ENCODE data around the gene TNKS1BP1. TPM values are rescaled to one million over a fixed set of nuclear protein-coding genes. Genes with fewer than 3 reads are reported as not detected.

Gene TNKS1BP1
- total RNA-seq, 1 experiment from 2014 or later: 17.8 TPM

- no peak for DNase-seq (ENCODE audit: extremely low read depth, low read depth)
Observed at GRCh38 chr11:57262157-57262556, 62.6 kb downstream of the TNKS1BP1 start.

GRCh38 chr11:57260937-57261783, 63.6 kb downstream of the TNKS1BP1 start:
- no peak for DNase-seq (ENCODE audit: extremely low read depth, low read depth)

- no peak for DNase-seq (ENCODE audit: extremely low read depth, low read depth)
Observed at GRCh38 chr11:57256119-57256518, 68.6 kb downstream of the TNKS1BP1 start.

- no peak for DNase-seq (ENCODE audit: extremely low read depth, low read depth)
Observed at GRCh38 chr11:57255618-57256017, 69.1 kb downstream of the TNKS1BP1 start.

- no peak for DNase-seq (ENCODE audit: extremely low read depth, low read depth)
Observed at GRCh38 chr11:57254631-57255030, 70.1 kb downstream of the TNKS1BP1 start.

- no peak for DNase-seq (ENCODE audit: extremely low read depth, low read depth)
Observed at GRCh38 chr11:57251491-57252104, 73.2 kb downstream of the TNKS1BP1 start.

- no peak for DNase-seq (ENCODE audit: extremely low read depth, low read depth)
Observed at GRCh38 chr11:57251037-57251436, 73.7 kb downstream of the TNKS1BP1 start.

Other genes starting within 250 kb of the TNKS1BP1 start
- not detected in 2 replicates for gene LRRC55, start 143.0 kb downstream of the TNKS1BP1 start, total RNA-seq (2014; rRNA removed; shearing (Covaris generic))
- not detected in 2 replicates for gene APLNR, start 87.7 kb downstream of the TNKS1BP1 start, total RNA-seq (2014; rRNA removed; shearing (Covaris generic))
- 120 and 125 TPM in 2 replicates for gene SSRP1, start 10.9 kb upstream of the TNKS1BP1 start, total RNA-seq (2014; rRNA removed; shearing (Covaris generic))
- not detected in 2 replicates for gene P2RX3, start 13.4 kb upstream of the TNKS1BP1 start, total RNA-seq (2014; rRNA removed; shearing (Covaris generic))
- not detected in 2 replicates for gene PRG3, start 56.2 kb upstream of the TNKS1BP1 start, total RNA-seq (2014; rRNA removed; shearing (Covaris generic))
- gene PRG2, start 65.7 kb upstream of the TNKS1BP1 start, total RNA-seq (2014; rRNA removed; shearing (Covaris generic)): not detected in 2 replicates
- gene SLC43A3, start 102.2 kb upstream of the TNKS1BP1 start, total RNA-seq (2014; rRNA removed; shearing (Covaris generic)): not detected in 2 replicates
- gene RTN4RL2, start 135.6 kb upstream of the TNKS1BP1 start, total RNA-seq (2014; rRNA removed; shearing (Covaris generic)): 0.45 and 0.72 TPM in 2 replicates
- gene SLC43A1, start 190.8 kb upstream of the TNKS1BP1 start, total RNA-seq (2014; rRNA removed; shearing (Covaris generic)): 5.1 and 7.6 TPM in 2 replicates
- 91.7 and 100 TPM in 2 replicates for gene TIMM10, start 205.8 kb upstream of the TNKS1BP1 start, total RNA-seq (2014; rRNA removed; shearing (Covaris generic))
- not detected in 2 replicates for gene SMTNL1, start 212.6 kb upstream of the TNKS1BP1 start, total RNA-seq (2014; rRNA removed; shearing (Covaris generic))
- 20.1 and 20.8 TPM in 2 replicates for gene UBE2L6, start 242.7 kb upstream of the TNKS1BP1 start, total RNA-seq (2014; rRNA removed; shearing (Covaris generic))

Data from NCI-H460 (cell line).